Measurements from ENCODE around the gene TEKTIP1.

- TF ChIP-seq, protein P1, sequence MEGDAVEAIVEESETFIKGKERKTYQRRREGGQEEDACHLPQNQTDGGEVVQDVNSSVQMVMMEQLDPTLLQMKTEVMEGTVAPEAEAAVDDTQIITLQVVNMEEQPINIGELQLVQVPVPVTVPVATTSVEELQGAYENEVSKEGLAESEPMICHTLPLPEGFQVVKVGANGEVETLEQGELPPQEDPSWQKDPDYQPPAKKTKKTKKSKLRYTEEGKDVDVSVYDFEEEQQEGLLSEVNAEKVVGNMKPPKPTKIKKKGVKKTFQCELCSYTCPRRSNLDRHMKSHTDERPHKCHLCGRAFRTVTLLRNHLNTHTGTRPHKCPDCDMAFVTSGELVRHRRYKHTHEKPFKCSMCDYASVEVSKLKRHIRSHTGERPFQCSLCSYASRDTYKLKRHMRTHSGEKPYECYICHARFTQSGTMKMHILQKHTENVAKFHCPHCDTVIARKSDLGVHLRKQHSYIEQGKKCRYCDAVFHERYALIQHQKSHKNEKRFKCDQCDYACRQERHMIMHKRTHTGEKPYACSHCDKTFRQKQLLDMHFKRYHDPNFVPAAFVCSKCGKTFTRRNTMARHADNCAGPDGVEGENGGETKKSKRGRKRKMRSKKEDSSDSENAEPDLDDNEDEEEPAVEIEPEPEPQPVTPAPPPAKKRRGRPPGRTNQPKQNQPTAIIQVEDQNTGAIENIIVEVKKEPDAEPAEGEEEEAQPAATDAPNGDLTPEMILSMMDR (conservative IDR thresholded peaks at IDR 0.05; ENCODE audit: low read depth, low read length) = no peak
- TF ChIP-seq MAFK (IDR thresholded peaks at IDR 0.05; ENCODE audit: low read depth, low read length) = no peak
- TF ChIP-seq, protein P2, sequence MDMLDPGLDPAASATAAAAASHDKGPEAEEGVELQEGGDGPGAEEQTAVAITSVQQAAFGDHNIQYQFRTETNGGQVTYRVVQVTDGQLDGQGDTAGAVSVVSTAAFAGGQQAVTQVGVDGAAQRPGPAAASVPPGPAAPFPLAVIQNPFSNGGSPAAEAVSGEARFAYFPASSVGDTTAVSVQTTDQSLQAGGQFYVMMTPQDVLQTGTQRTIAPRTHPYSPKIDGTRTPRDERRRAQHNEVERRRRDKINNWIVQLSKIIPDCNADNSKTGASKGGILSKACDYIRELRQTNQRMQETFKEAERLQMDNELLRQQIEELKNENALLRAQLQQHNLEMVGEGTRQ (IDR thresholded peaks at IDR 0.05; ENCODE audit: low read depth, low read length) = no peak
- TF ChIP-seq BHLHE40 (IDR thresholded peaks at IDR 0.05; ENCODE audit: low read depth, low read length) = no peak
- no peak for TF ChIP-seq RFX5 (IDR thresholded peaks at IDR 0.05; ENCODE audit: low read depth, low read length)
- no peak for TF ChIP-seq RCOR1 (IDR thresholded peaks at IDR 0.05; ENCODE audit: insufficient replicate concordance, low read length)
- no peak for TF ChIP-seq CEBPB (IDR thresholded peaks at IDR 0.05; ENCODE audit: low read depth, low read length)
- no peak for TF ChIP-seq SMC3 (IDR thresholded peaks at IDR 0.05; ENCODE audit: low read depth, low read length)
- TF ChIP-seq MXI1 (IDR thresholded peaks at IDR 0.05; ENCODE audit: borderline replicate concordance, low read depth, low read length) = no peak
- TF ChIP-seq FOS (IDR thresholded peaks at IDR 0.05; ENCODE audit: low read depth, low read length) = no peak
- no peak for TF ChIP-seq ELK1 (IDR thresholded peaks at IDR 0.05; ENCODE audit: borderline replicate concordance, low read depth, low read length)
- no peak for TF ChIP-seq POLR2A (IDR thresholded peaks at IDR 0.05; ENCODE audit: low read depth, low read length)
These were observed 12.3 kb upstream of the TEKTIP1 start for GRCh38 chr19:3526507-3527237.

Data from IMR-90 (cell line).